IPS-18c (cell line): Measurements from ENCODE around the gene WNT5A.

Source experiments
- H3K4me3 ChIP-seq: 2 replicates; pipeline ENCODE4 v1.7.0; 2013; ENCODE audit warnings: low read depth, mild to moderate bottlenecking, low read length, moderate library complexity; ENCODE audit not compliant: insufficient read depth
- H3K9me3 ChIP-seq: one replicate; pipeline ENCODE4 v1.6.1; 2013; ENCODE audit warnings: mild to moderate bottlenecking, low read length, moderate library complexity; ENCODE audit not compliant: control insufficient read depth, insufficient read depth

The WNT5A gene

GRCh38 chr3:55486857-55487380 is at the start of gene WNT5A:
Gene WNT5A (minus strand): TSS chr3:55487306. CDS start chr3:55486985, 321 bp downstream.
- H3K4me3 ChIP-seq, result peak within 1 kb of the TSS; percentile 71
- H3K9me3 ChIP-seq, result no peaks in the 10 kb centered on the region

- Histone ChIP-seq H3K4me3 (no peak overlapping the region), H3K9me3 (no peaks in the 10 kb centered on the region)
Observed at GRCh38 chr3:55534876-55535275, 47.8 kb upstream of the WNT5A start.

GRCh38 chr3:55532806-55533205 is 45.7 kb upstream of the WNT5A start:
- H3K9me3 ChIP-seq, result no peaks in the 10 kb centered on the region
- no peak overlapping the region for H3K4me3 ChIP-seq

GRCh38 chr3:55531321-55531720 is 44.2 kb upstream of the WNT5A start:
- Histone ChIP-seq H3K4me3 (no peak overlapping the region), H3K9me3 (no peaks in the 10 kb centered on the region)

GRCh38 chr3:55527361-55527760 is 40.3 kb upstream of the WNT5A start:
- Histone ChIP-seq H3K4me3 (no peak overlapping the region), H3K9me3 (no peaks in the 10 kb centered on the region)

- no peak overlapping the region; the same call in 1 of the 2 replicates for H3K4me3 ChIP-seq
- no peaks in the 10 kb centered on the region for H3K9me3 ChIP-seq
Observed at GRCh38 chr3:55526332-55527030, 39.4 kb upstream of the WNT5A start.

- H3K9me3 ChIP-seq, result no peaks in the 10 kb centered on the region
Observed at GRCh38 chr3:55525436-55525835, 38.3 kb upstream of the WNT5A start.

GRCh38 chr3:55524565-55525244 is 37.6 kb upstream of the WNT5A start:
- Histone ChIP-seq H3K9me3 (no peaks in the 10 kb centered on the region), H3K4me3 (no peak overlapping the region)

More at GRCh38 chr3:55525436-55525835, 38.3 kb upstream of the WNT5A start:
- no peak overlapping the region for H3K4me3 ChIP-seq

GRCh38 chr3:55523471-55523870 is 36.4 kb upstream of the WNT5A start:
- no peaks in the 10 kb centered on the region for H3K9me3 ChIP-seq
- no peak overlapping the region for H3K4me3 ChIP-seq

- Histone ChIP-seq H3K9me3 (no peaks in the 10 kb centered on the region), H3K4me3 (no peak overlapping the region)
Observed at GRCh38 chr3:55521738-55522421, 34.8 kb upstream of the WNT5A start.

- no peaks in the 10 kb centered on the region for H3K9me3 ChIP-seq
- no peak overlapping the region for H3K4me3 ChIP-seq
Observed at GRCh38 chr3:55521064-55521737, 34.1 kb upstream of the WNT5A start.

GRCh38 chr3:55519019-55519418 is 31.9 kb upstream of the WNT5A start:
- Histone ChIP-seq H3K9me3 (no peaks in the 10 kb centered on the region), H3K4me3 (no peak overlapping the region)

- no peaks in the 10 kb centered on the region for H3K9me3 ChIP-seq
- H3K4me3 ChIP-seq, result no peak overlapping the region
Observed at GRCh38 chr3:55518451-55518850, 31.3 kb upstream of the WNT5A start.

GRCh38 chr3:55516392-55517030 is 29.4 kb upstream of the WNT5A start:
- H3K9me3 ChIP-seq, result no peaks in the 10 kb centered on the region
- H3K4me3 ChIP-seq, result no peak overlapping the region

GRCh38 chr3:55515550-55516246 is 28.6 kb upstream of the WNT5A start:
- Histone ChIP-seq H3K9me3 (no peaks in the 10 kb centered on the region), H3K4me3 (no peak overlapping the region)

GRCh38 chr3:55514962-55515361 is 27.9 kb upstream of the WNT5A start:
- Histone ChIP-seq H3K4me3 (no peak overlapping the region), H3K9me3 (no peaks in the 10 kb centered on the region)
